GM23338 (cell line): Measurements from ENCODE around the gene CCDC149.

ENCODE experiments used
- CREB1 ChIP-seq: fragments of 250-450 bp; sonication (Bioruptor Pico); IDR thresholded peaks from 2 replicates; pipeline ENCODE4 v1.5.0; 2020; ENCODE audit warnings: low read depth, mild to moderate bottlenecking, moderate library complexity
- EZH2 ChIP-seq: fragments of 200-600 bp; sonication (generic); IDR thresholded peaks from one replicate; pipeline ENCODE4 v1.8.0; 2017; ENCODE audit warnings: antibody characterized with exemption, mild to moderate bottlenecking, low read depth; ENCODE audit not compliant: unreplicated experiment
- ZNF331 ChIP-seq: fragments of 250-450 bp; sonication (Bioruptor Pico); IDR thresholded peaks from 2 replicates; pipeline ENCODE4 v1.5.0; 2020; ENCODE audit warnings: low read depth, mild to moderate bottlenecking, moderate library complexity
- TF ChIP-seq, protein P1 (sequence below), 2 experiments: fragments of 200-600 bp in 1 of 2; sonication (generic) in 1 of 2; conservative IDR thresholded peaks; 2 replicates each; pipeline versions ENCODE4 v1.5.1 to v1.6.1; 2016 to 2017; ENCODE audit warnings: antibody characterized with exemption in 2 of 2, low read depth in 2 of 2, mild to moderate bottlenecking in 2 of 2, moderate library complexity in 1 of 2
- TF ChIP-seq, protein P2 (sequence below): IDR thresholded peaks from one replicate; pipeline ENCODE4 v1.6.1; 2018; ENCODE audit warnings: antibody characterized with exemption; ENCODE audit not compliant: unreplicated experiment

DNA sequence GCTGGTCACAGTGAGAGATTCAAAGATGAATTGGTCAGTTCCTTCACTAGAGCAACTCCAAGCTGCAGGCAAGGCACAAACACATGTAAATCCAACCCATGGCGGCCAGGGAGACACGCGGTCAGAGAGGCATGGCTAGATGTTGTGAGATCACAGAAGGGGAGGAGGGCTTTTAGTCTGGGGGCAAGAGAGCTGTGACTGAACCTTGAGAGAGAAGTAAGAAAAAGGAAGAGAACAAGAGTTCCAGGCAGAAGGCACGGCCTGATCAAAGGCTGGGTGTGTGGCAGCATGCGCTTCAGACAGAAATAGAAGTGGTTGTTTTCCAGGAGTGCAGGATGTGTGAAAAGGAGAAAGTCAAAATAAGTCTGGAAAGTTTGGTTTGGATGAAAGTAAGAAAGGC is 15.9 kb downstream of the CCDC149 start:
- TF ChIP-seq, protein P1, sequence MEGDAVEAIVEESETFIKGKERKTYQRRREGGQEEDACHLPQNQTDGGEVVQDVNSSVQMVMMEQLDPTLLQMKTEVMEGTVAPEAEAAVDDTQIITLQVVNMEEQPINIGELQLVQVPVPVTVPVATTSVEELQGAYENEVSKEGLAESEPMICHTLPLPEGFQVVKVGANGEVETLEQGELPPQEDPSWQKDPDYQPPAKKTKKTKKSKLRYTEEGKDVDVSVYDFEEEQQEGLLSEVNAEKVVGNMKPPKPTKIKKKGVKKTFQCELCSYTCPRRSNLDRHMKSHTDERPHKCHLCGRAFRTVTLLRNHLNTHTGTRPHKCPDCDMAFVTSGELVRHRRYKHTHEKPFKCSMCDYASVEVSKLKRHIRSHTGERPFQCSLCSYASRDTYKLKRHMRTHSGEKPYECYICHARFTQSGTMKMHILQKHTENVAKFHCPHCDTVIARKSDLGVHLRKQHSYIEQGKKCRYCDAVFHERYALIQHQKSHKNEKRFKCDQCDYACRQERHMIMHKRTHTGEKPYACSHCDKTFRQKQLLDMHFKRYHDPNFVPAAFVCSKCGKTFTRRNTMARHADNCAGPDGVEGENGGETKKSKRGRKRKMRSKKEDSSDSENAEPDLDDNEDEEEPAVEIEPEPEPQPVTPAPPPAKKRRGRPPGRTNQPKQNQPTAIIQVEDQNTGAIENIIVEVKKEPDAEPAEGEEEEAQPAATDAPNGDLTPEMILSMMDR (conservative IDR thresholded peaks at IDR 0.05; ENCODE audit: low read depth in 2 of 2), result no peak
- TF ChIP-seq EZH2 (no peak), ZNF331 (CRISPR knock-in tag) (no peak), CREB1 (CRISPR knock-in tag) (no peak)
- TF ChIP-seq, protein P2, sequence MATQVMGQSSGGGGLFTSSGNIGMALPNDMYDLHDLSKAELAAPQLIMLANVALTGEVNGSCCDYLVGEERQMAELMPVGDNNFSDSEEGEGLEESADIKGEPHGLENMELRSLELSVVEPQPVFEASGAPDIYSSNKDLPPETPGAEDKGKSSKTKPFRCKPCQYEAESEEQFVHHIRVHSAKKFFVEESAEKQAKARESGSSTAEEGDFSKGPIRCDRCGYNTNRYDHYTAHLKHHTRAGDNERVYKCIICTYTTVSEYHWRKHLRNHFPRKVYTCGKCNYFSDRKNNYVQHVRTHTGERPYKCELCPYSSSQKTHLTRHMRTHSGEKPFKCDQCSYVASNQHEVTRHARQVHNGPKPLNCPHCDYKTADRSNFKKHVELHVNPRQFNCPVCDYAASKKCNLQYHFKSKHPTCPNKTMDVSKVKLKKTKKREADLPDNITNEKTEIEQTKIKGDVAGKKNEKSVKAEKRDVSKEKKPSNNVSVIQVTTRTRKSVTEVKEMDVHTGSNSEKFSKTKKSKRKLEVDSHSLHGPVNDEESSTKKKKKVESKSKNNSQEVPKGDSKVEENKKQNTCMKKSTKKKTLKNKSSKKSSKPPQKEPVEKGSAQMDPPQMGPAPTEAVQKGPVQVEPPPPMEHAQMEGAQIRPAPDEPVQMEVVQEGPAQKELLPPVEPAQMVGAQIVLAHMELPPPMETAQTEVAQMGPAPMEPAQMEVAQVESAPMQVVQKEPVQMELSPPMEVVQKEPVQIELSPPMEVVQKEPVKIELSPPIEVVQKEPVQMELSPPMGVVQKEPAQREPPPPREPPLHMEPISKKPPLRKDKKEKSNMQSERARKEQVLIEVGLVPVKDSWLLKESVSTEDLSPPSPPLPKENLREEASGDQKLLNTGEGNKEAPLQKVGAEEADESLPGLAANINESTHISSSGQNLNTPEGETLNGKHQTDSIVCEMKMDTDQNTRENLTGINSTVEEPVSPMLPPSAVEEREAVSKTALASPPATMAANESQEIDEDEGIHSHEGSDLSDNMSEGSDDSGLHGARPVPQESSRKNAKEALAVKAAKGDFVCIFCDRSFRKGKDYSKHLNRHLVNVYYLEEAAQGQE, result no peak
